HG03439 (cell line): ENCODE results near the gene BRSK1.

Experiments used
- ATAC-seq: cut with Tn5 transposase; IDR thresholded peaks from one replicate; pipeline ENCODE4 v1.9.1; 2021; ENCODE audit warnings: mild to moderate bottlenecking, moderate library complexity; ENCODE audit not compliant: unreplicated experiment

BRSK1 gene

DNA sequence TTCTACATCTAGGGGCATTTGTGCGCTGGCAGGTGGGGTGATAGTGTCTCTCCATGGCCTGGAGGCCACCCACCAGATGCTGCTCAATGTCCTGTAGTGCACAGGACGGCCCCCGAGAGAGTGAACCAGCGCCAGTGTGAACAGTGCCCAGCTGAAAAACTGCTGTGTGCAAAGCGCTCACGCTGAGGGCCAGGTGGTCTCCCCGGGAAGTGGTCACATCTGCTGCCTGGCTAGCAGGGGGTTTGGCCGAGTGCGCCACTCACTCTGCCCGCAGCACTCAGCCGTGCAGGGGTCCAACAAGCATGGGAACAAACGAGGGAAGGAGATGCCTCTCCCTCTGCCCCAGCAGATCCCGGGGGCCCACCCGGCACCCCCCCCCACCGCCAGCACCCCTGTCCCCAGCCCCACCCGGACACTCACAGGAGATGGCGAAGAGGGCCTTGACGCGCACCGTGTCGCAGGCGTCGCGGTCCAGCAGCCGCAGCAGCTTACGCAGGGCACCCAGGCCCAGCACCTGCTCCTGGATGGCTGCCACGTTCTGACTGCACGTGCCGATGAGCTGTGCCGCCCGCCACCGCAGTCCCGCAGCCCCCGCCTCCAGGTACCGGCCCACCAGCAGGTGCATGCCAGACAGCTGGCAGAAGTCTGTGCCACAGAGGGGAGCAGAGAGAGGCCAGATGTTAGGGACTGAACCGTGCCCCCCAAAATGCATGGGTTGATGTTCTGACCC is 9.7 kb upstream of the BRSK1 start:
- no peak for ATAC-seq

DNA sequence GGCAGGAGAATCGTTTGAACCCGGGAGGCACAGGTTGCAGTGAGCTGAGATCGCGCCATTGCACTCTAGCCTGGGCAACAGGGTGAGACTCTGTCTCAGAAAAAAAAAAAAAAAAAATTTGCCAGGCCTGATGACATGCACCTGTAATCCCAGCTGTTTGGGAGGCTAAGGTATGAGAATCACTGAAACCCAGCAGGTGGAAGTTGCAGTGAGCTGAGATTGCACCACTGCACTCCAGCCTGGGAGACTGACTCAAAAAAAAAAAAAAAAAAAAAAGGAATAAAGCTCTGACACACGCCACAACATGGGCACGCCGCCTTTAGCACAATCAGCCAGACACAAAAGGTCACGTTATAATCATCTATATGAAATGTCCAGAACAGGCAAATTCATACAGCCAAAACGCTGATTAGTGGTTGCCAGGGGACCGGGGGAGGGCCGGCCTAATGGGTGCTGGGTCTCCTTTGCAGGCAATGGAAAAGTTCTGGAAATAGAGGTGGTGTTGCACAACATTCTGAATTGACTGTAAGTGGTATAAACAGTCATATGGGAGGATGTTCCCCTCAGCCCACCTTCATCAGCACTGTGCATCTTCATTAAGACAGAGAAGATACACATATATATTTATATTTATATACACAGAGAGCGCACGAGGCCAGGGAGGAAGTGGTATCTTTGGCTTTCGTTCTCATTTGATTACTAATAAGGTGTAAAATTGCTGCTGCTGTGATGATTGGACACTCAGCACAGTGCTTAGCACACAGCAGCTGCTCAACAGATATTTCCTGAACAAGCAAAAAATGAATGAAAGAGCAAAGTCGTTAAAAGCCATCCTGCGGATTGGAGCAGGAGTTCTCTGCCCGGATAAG is 7.7 kb upstream of the BRSK1 start:
- ATAC-seq = no peak

DNA sequence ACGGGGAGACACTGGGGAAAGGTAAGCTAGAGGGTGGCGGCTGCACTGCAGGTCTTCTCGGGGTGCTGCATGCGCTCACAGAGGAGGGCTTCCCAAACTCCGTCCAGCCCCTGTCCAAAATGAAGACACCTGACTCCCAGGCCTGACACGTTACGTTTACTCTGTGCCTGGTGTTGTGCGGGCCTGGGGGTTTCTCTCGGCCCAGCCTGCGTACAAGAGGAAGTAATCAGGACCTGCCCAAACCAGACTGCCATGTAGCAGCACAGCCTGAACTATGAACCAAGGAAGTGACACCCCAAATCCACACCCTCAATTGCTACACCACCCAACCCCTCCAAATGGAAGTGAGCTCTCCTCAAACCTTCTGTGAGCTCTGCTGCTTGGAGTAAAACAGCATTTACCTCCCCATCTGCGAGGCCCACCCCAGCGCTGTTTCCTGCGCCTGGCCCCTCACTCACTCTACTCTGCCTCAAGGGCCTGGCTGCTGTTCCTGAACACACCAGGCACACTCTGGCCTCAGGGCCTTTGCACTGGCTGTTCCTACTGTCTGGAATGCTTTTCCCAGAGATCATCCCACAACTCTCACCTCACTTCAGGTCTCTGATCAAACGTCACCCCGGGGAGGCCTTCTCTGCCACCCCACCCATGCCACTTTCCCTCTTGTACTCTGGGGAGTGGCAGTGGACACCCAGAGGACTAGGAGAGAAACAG is 6.9 kb upstream of the BRSK1 start:
- ATAC-seq = no peak

DNA sequence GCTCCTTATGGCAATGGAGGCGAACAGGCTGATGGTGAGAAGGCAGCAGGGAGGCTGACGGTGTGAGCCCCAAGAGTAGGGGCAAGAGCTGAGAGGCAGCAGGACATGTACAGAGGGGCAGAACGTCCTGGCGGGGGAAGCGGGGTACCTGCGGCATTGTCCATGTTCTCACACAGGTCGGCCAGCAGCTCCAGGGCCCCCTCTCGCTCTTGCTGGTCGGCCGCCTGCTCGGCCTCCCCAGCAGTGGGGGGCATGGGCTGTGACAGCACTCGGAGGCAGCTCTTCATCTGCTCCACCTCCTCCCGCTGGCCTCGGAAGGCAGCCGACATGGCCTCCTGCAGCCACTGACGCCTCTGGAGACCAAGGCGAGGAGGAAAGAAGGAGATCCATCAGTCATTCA is 6.3 kb upstream of the BRSK1 start:
- ATAC-seq = no peak

DNA sequence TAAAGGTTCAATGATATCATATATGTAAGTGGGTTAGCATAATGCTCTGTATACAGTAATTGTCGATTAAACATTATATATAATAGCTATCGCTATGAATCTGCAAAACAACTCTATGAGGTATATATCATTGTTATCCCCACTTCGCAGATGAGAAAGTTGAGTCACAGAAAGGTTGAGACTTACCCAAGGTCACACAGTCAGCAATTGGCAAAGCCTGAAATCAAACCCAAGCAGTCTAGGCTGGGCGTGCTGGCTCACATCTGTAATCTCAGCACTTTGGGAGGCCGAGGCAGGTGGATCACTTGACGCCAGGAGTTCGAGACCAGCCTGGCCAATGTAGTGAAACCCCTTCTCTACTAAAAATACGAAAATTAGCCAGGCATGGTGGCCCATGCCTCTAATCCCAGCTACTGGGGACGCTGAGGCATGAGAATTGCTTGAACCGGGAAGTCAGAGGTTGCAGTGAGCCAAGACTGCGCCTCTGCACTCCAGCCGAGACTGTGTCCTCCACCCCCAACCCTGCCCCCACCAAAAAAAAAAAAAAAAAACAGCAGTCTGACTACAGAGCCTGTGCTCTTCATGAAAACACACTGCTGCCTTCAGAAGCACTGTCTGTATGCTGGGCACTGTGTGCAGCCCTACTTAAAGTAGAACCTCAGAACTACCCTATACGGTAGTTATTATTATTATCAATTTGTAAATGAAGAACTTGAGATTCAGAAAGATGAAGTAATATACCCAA is 5.2 kb upstream of the BRSK1 start:
- ATAC-seq = no peak

DNA sequence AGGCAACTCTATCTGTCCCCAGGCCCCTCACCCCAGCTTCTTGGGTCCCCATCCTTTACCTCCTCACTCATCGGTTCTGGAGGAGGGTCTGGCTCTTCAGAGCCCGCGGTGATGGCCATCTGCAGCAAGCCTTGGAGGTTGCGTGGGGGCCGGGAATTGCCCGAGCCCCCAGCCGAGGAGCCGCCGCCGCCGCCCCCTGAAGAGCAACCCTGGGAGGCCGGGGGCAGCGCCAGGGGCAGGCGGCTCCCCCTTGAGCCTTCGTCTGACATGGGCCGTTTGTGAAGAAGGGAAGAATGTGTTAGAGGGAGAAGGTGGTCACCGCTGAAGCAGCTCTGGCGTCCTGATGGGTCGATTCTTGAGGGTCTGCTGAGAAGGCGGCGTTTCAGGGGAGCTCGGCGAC is 4.5 kb upstream of the BRSK1 start:
- no peak for ATAC-seq

DNA sequence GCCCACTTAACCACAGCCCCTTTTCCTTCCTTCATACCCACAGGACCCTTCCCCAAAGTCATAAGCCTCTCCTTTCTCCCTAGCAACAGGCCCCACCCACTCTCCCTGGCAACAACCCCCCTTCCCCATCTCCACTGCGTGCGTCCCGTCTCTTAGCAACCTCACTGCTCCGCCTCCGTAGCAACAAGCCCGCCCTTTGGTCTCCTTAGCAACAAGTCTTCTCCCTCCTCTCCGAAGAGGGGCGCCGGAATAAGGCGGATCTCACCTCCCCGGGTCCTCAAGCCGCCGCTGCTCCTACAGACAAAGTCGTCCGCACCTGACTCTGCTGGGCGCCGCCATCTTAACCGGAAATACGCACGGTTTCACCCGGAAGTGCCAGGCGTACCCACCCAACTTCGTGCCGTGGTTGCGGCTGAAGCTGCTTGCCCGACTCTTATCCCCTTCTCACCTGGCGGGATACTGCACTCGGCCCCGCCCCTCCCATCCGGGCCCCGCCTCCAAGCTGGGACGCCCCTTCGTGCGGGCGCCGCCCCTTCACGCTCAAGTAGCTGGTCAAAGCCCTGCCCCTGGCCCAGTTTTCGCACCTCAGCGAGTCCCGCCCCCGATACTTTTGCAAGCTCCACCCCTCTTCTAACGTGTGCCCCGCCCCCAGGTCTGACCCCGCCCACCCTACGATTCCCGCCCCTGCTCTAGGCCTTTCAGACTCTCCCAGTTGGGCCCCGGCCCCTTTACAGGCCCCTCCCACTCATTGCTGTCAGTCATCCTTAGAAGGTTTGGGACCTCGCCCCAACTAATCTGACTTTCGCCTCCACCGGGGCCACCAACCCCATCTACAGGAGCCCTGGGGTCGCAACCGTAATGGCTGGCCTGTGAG is 3.8 kb upstream of the BRSK1 start, which contains the start of gene HSPBP1:
HSPBP1 (minus strand) TSS at position 341 of the 874 bp plus-strand sequence. CDS start 502 bp downstream, outside the sequence.
- ATAC-seq = peak; percentile 79

DNA sequence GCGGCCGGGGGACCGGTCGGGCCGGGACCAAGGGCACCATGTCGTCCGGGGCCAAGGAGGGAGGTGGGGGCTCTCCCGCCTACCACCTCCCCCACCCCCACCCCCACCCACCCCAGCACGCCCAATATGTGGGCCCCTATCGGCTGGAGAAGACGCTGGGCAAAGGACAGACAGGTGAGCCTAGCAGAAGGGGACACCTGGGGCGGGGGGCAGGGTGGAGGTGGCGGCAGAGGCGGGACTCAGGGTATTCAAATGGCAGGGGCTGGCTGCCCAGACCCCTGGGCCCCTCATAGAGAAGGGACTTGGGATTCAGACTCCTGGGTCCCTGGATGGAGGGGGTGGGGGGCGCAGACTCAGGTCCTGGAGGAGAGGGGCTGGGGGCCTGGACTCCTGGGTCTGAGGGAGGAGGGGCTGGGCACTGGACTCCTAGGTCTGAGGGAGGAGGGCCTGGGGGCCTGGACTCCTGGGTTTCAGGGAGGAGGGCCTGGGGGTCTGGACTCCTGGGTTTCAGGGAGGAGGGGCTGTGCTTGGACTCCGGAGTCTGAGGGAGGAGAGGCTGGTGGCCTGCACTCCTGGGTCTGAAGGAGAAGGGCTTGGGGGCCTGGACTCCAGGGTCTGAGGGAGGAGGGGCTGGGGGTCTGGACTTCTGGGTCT is 735 bp downstream of the BRSK1 start:
- ATAC-seq = no peak

DNA sequence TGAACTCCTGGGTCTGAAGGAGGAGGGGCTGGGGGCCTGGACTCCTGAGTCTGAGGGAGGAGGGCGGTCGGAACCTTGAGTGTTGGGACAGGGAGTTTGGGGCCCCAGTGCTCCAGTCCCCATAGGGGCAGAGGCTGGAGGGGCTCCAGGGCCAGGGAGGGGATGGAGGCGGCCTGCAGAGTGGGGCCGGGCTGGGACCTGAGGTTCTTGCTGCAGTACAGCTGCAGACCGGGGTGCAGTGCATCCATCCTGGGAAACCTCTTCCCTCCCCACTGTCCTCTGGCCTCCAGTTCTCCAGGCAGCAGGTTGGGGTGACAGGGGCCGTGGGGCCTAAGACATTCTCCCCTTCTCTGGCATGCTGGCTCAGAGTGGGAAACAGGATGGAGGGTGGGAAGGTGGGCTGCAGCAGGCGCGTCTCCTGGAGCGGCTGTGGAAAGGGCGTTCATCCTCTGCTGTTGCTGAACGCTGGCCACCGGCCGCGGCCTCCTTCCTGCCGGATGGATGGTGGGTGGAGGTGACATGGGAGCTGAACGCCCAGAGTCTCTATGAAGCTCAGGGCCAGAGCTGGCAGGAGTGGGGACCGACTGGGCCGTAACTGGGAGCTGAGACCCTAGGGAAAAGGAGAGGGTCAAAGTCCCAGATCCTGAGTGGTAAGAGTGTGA is 1.6 kb downstream of the BRSK1 start:
- no peak for ATAC-seq

DNA sequence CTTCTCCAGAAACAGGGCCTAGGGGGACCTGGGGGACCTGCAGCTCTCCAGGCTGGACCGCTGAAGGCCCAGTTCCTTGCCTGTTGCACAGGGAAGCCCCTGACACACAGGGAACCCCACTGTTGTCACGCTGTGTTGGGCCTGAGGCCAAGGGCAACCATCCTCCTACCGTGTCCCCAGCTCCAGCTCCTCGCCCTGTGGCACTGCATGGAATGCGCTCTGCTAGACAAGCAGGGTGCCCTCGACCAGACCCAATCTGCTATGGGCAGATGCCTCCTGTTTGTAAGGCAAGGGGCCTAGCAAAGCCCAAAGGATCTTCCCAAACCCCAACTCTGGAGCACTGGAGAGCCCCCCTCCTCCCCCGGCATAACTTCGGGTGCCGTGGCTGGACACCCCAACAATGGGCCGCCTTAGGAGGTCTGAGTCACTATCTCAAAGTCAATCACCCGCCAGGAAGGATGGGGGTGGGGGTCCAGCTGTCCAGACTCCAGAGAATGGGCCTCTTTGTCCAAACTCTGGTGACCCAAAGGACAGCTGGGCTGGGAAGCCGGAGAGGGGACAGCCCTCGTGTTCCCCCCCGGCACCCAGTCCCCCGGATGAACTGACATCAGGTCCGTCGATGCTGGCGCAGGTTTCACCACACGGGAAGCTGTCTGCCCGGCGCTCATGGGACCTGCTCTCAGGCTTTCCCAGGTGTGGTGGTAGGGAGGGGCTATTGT is 3.7 kb downstream of the BRSK1 start:
- ATAC-seq = no peak

DNA sequence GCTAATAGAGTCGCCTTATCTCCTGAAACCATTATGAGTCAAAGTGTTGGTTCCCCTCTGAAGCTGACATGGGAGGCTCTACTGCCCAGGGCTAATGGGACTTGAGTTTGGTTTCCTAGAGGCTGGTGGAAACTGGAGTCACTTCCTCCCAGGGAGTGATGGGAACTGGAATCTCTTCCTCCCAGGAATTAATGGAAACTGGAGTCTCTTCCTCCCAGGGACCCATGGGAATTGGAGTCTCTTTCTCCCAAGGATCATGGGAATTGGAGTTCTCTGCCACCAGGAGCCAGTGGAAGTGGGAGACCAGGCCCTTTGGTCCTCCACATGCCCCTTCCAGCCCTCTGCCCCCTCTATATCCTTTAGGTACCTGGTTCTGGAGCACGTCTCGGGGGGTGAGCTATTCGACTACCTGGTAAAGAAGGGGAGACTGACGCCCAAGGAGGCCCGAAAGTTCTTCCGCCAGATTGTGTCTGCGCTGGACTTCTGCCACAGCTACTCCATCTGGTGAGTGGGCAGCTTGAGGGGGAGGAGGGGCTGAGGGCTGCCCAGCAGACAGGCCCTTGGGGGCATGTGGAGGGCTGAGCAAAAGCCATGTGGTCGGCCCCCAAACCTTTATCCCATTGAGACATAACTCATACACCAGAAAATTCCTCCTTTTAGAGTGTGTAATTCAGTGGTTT is 5.5 kb downstream of the BRSK1 start:
- no peak for ATAC-seq

DNA sequence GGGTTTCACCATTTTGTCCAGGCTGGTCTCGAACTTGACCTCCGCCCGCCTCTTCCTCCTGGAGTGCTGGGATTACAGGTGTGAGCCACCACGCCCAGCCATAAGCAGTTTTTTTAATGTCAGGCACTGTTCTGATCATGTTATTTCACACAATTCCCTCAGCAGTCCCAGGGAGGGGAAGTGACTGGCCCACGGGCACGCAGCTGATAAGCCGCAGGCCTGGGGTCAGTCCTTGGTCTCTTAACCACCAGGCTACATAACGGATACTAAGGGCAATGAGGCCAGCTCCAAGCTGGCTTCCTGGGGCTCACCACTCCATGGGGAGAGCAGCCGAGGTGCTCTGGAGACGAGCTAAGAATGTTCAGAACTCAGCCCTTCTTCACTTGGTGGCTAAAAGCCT is 13.5 kb downstream of the BRSK1 start:
- no peak for ATAC-seq

DNA sequence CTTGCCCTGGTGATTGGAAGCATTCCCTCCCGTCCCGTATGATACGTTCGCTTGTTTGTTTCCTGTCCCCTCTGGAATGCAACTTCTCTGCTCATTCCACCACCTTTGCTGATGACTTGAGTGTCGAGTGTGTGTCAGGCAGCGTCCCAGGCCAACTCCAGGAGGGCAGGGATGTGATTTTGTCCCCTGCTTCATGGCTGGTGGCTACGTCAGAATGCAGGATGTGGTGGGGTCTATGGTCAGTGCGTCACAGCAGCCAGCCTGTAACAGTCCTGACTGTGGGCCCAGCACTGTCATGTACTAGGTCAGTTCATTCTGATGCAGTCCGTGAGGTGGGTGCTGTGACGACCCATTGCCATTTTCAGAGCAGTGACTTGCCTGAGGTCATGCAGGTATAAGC is 16.2 kb downstream of the BRSK1 start:
- no peak for ATAC-seq

DNA sequence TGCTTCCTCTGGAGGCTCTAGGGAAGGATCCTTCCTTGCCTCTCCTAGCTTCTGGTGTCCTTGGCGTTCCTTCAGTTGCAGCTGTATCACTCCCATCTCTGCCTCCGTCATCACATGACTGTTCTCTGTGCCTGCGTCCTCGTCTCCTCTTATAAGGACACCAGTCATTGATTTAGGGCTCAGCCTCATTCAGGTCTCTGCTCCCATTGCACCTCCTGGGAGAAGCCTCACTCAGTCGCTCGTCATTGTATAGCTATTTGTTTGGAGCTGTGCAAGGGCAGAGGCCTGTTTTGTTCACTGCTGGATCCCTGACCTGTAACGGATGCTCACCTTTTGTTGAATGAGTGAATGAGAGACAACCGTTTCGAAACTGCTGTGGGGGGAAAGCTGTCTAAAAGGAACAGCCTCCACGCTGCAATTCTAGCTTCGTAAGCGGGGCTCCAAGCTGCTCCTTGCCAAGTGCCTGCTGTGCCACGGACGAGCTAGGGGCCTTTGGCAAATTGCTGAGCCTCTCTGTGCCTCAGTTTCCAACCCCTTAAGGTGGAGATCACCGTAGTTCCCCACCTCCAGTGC is 17.2 kb downstream of the BRSK1 start:
- no peak for ATAC-seq

DNA sequence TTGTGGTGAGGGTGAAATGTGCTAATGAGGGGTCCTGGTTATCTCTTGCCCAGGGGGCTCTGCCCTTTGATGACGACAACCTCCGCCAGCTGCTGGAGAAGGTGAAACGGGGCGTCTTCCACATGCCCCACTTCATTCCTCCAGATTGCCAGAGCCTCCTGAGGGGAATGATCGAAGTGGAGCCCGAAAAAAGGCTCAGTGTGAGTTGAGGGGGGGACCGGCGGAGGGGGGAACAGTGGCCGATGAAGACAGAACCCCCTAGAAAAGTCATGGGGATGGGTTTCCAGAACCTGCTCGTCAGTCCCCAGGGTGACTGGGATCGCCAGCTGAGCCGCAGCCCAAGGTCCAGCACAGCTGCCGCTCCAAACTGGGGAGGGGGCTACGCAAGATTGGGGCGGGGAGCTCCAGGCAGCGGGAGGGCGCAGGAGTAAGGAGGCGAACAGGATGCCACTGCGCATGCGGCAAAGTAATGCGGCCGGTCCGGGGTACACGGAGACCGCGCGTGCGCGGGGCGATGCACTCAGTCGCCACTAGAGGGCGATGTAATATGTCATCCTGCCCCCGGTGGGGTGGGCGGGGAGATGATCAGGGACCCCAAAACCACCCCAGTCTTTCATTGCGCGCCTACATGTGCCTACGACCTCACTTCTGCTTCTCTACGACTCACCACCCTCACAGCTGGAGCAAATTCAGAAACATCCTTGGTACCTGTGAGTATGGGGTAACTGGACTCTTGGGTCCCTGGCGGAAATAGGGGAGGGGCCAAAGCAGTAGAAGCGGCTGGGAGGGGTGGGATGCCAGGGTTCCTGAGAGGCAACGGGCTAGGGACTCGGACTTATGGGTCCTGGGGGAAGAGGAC is 17.9 kb downstream of the BRSK1 start:
- peak; percentile 75 for ATAC-seq

DNA sequence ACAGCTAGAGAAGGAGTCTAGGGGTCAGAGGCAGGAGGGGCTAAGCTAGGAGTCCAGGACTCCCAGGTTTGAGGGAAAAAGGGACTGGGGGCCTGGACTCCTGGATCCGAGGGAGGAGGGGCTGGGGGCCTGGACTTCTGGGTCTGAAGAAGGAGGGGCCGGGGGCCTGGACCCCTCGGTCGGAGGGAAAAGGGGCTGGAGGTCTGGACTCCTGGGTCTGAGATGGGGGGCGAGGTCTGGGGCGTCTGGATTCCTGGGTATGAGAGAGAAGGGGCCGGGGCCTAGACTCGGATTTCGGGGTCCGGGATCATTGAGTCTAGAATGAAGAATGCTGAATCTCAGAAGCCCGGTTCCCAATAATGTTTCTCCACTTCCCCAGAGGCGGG is 18.5 kb downstream of the BRSK1 start:
- no peak for ATAC-seq
